ENCODE results near the gene ANKRD24.

The ANKRD24 gene

DNA sequence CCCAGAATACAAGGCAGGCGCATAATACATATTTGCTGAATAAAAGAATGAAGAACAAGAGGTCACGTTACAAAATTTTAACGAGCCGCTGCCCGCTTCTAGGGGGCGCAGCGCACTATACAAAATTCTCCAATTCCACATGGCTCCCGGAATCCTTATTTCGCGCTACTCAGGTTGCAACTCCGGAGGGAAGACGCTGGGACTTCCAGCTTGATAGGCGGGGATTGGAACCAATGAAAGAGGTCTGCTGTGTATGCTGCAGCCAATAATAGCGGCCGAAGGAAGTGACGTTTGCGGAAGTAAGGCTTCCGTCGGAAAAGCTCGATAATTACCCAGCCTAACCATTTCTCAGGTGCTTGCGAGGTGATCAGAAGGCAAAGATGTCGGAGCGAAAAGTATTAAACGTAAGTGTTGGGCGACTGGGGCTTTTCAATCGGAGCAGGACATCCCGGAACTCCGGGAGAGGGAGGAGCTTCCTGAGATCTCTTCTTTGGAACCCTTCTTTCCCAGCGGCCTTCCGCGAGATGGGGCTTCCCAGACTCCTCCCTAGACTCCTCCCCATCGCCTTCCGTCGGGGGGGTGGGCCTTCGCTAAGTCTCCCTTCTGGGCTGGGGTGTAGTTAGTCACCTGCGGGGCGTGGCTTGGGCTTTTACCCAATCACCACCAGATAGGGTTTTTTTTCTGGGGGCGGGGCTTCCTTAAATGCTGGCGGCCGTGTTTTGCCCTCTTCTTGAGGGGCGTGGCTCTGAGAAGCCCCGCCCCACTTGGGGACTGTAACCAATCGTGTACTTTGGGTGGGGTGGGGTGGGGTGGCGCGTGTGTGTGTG, 64.5 kb downstream of the ANKRD24 start, which contains the start of gene YJU2 (continued):
- TF ChIP-seq, protein P1, sequence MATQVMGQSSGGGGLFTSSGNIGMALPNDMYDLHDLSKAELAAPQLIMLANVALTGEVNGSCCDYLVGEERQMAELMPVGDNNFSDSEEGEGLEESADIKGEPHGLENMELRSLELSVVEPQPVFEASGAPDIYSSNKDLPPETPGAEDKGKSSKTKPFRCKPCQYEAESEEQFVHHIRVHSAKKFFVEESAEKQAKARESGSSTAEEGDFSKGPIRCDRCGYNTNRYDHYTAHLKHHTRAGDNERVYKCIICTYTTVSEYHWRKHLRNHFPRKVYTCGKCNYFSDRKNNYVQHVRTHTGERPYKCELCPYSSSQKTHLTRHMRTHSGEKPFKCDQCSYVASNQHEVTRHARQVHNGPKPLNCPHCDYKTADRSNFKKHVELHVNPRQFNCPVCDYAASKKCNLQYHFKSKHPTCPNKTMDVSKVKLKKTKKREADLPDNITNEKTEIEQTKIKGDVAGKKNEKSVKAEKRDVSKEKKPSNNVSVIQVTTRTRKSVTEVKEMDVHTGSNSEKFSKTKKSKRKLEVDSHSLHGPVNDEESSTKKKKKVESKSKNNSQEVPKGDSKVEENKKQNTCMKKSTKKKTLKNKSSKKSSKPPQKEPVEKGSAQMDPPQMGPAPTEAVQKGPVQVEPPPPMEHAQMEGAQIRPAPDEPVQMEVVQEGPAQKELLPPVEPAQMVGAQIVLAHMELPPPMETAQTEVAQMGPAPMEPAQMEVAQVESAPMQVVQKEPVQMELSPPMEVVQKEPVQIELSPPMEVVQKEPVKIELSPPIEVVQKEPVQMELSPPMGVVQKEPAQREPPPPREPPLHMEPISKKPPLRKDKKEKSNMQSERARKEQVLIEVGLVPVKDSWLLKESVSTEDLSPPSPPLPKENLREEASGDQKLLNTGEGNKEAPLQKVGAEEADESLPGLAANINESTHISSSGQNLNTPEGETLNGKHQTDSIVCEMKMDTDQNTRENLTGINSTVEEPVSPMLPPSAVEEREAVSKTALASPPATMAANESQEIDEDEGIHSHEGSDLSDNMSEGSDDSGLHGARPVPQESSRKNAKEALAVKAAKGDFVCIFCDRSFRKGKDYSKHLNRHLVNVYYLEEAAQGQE (tag by site-specific recombination; IDR thresholded peaks at IDR 0.05), result peak; percentile 48; the same call in 1 of the 2 replicates
- TF ChIP-seq ZNF366 (tag by site-specific recombination; conservative IDR thresholded peaks at IDR 0.05) (no peak; the same call in 1 of the 2 replicates), PRDM10 (tag by site-specific recombination; IDR thresholded peaks at IDR 0.05) (peak; percentile 97), ZNF184 (tag by site-specific recombination; IDR thresholded peaks at IDR 0.05) (no peak), PRDM6 (tag by site-specific recombination; IDR thresholded peaks at IDR 0.05) (peak; percentile 36; the same call in 1 of the 2 replicates)
- TF ChIP-seq, protein P2, sequence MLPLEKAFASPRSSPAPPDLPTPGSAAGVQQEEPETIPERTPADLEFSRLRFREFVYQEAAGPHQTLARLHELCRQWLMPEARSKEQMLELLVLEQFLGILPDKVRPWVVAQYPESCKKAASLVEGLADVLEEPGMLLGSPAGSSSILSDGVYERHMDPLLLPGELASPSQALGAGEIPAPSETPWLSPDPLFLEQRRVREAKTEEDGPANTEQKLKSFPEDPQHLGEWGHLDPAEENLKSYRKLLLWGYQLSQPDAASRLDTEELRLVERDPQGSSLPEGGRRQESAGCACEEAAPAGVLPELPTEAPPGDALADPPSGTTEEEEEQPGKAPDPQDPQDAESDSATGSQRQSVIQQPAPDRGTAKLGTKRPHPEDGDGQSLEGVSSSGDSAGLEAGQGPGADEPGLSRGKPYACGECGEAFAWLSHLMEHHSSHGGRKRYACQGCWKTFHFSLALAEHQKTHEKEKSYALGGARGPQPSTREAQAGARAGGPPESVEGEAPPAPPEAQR (tag by site-specific recombination; IDR thresholded peaks at IDR 0.05), result no peak; the same call in 1 of the 2 replicates

DNA sequence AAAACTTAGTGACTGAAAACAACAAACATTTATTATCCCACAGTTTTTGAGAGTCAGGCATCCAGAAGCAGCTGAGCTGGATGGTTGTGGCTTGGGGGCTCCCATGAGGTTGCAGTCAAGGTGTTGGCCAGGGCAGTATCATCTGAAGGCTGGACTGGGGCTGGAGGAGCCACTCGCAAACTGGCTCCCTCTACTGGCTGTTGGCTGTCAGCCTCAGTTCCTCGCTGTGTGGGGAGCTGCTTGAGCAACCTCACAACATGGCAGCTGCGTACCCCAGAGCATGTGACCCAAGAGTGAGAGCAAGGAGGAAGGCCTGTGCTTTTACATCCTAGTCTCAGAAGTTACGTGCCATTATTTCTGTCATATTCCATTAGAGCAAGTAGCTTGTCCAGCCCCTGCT, 74.1 kb downstream of the ANKRD24 start:
- ChIA-PET CTCF (interaction anchor here (2.7 kb wide), 1 partner anchor 10 kb away, joined by 19 read pairs; no protein-coding TSS in a partner anchor), POLR2A (no interaction called here)
- Histone ChIP-seq H3K9me3 (ENCODE audit: control insufficient read depth, insufficient read depth, low read depth, low read length) (no peaks in the 10 kb centered on the region), H3K36me3 (ENCODE audit: control insufficient read depth in 2 of 2, insufficient read depth in 1 of 2, low read length in 2 of 2) (peaks cover 32 to 71% of the 10 kb centered on the region in 2 experiments; a peak in 2 of 3 replicates), H3K27ac (ENCODE audit: extremely low read depth, low read depth, low read length) (no peak overlapping the region), H3K4me1 (ENCODE audit: control insufficient read depth, insufficient read depth, low read length) (no peaks in the 10 kb centered on the region), H3K4me3 (ENCODE audit: low read depth, low read length) (no peak overlapping the region)
- no peak for TF ChIP-seq ELK4 (IDR thresholded peaks at IDR 0.05; ENCODE audit: borderline replicate concordance, low read depth, low read length)
- TF ChIP-seq, protein P3, sequence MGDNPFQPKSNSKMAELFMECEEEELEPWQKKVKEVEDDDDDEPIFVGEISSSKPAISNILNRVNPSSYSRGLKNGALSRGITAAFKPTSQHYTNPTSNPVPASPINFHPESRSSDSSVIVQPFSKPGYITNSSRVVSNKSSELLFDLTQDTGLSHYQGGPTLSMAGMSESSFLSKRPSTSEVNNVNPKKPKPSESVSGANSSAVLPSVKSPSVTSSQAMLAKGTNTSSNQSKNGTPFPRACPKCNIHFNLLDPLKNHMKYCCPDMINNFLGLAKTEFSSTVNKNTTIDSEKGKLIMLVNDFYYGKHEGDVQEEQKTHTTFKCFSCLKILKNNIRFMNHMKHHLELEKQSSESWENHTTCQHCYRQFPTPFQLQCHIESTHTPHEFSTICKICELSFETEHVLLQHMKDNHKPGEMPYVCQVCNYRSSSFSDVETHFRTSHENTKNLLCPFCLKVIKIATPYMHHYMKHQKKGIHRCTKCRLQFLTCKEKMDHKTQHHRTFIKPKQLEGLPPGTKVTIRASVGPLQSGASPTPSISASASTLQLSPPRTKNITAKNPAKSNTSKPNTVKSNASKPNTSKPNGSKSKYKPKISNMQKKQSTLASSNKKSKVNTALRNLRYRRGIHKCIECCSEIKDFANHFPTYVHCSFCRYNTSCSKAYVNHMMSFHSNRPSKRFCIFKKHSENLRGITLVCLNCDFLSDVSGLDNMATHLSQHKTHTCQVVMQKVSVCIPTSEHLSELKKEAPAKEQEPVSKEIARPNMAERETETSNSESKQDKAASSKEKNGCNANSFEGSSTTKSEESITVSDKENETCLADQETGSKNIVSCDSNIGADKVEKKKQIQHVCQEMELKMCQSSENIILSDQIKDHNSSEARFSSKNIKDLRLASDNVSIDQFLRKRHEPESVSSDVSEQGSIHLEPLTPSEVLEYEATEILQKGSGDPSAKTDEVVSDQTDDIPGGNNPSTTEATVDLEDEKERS (tag by site-specific recombination; IDR thresholded peaks at IDR 0.05), result peak; percentile 38; the same call in 1 of the 2 replicates
